Measurements from ENCODE around the gene ATP8B2.
"Not testable (repeated sequence)": the region's sequence is repeated elsewhere in the genome, so short reads cannot be mapped to it uniquely, and the experiment has no call there.

Gene ATP8B2

GRCh38 chr1:154348429-154349076, 23.2 kb downstream of the ATP8B2 start:
- no peak for DNase-seq

DNA sequence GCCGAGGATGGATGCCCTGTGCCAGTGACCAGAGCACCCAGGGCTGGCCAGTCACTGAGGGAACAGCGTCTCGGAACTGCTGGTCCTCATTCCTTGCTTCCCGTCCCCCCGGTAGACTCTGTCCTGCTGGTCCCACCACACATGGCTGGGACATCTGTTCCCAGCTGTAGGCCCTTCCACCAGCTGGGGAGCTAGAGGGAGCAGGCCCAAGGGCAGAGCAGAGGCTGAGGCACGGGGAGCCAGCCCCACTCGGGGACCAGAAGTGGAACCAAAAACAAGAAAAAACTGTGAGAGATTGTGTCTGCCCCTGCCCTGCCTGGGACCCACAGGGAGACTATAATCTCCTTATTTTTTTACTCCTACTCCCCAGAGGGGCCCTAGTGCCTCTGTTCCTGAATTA, 23.8 kb downstream of the ATP8B2 start:
- no peak for DNase-seq

DNA sequence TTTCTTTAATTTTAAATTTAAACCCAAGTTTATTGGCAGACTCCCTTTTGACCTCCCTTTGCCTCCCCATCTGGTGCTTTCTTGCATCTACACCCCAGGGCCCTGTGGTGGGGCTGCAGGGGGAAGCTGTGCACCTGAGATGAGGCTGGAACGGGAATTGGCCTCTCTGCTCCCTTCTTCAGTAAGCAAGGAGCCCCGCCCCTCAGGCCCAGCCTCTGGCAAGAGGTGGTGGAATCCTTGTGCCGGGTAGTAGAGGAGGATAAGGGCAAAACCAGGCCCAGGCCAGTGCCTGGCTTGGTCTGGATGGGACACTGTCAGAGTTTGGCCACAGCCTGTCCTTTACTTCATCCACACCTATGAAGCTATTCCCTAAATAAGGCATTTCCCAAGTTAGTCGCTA, 25.1 kb downstream of the ATP8B2 start:
- DNase-seq = no peak

- DNase-seq = no peak
These were observed 26.2 kb downstream of the ATP8B2 start for GRCh38 chr1:154351363-154352068.

GRCh38 chr1:154352245-154352580, 26.9 kb downstream of the ATP8B2 start:
- no peak for DNase-seq

DNA sequence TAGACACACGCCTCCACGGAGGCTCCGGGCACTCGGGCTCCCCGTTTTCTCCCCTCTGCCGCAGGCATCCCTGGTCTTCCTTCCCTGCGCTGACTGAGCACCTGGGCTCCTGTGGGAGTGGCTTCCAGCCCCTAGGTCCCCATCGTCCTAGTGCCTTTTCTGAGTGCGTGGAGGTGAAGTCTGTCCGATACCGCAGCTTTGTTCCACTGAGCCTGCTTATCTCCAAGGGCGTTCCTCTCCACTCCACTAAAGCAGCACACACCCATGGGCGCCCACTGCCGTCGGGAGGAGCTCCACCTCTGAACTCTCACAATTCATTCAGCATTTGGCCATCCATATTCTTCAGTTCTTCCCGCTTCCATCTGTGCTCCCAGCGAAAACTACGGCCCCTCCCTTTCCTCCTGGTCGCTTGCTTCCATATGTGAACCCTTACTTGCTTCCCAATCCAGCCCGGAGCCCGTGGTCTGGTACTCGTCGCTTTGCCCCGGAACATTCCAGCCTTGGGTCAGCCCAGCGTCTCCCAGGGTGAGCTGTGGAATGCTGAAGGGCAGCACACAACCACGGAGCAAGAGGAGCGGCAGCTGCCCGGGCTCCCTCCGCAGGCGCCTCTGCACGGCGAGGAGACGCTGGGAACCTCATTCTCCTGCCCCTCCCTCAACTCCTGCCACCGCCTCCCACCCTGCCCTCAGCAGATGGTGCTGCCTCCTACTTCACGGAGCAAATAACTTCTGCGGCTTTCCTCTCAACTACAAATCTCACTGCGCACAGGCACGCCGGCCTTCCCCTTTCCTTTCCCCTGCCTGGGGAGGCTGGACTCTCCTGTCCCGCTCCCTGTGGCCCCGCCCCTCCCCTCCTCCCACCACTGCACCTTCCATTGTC, 27.5 kb downstream of the ATP8B2 start:
- no peak for DNase-seq

DNA sequence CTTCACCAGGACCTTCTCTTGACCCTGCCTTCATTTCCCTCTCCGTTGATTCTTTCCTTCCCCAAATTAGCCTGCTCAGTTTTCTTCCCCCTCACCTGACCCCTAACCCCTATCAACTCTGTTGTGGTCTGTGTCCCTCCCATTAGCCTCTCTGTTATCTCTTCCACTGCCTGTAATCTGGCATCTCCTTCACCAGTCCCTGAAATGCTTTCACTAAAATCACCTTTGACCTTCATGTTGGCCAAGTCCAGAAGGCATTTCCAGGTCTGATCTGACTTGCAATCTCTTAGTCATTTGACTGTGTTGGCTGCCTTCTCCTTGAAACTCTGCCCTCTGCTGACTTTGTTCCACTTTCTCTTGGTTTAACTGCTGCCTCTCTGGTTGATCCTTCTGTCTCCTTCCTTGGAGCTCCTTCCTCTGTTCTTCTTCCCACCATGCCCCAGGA, 28.2 kb downstream of the ATP8B2 start:
- DNase-seq = no peak

DNA sequence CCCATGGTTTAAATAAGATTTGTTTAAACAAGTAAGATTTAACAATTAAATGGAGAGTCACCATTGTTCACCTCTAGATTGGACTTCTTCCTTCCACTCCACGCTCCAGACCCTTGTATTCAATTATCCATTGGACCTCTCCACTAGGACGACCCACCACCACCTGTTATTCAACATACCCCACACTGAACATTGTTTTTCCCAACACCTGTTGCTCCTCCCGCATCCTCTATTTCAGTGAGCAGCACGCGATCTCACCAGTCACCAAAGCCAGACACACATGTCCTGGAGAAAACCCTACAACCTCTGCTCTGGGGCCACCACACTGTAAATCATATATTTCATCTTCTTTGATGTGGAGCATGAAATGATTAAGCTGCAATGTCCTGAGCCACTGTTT, 28.6 kb downstream of the ATP8B2 start:
- DNase-seq = no peak

DNA sequence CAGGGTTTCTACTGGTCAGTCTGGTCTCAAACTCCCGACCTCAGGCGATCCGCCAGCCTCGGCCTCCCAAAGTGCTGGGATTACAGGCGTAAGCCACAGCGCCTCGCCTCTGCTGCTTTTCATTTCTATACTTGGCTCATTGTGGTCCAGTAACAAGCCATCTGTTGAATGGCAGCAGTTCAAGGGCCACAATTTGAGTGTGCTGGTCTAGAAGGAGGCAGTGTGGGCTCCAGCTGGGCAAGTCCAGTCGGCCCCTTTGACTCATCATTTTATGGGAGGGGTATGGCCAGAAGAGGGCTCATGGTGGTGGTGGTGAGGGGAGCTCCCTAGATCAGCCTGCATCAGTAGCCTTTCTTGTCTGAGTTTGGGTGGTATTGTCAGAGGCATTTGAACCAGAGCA, 33.2 kb downstream of the ATP8B2 start:
- DNase-seq = no peak

DNA sequence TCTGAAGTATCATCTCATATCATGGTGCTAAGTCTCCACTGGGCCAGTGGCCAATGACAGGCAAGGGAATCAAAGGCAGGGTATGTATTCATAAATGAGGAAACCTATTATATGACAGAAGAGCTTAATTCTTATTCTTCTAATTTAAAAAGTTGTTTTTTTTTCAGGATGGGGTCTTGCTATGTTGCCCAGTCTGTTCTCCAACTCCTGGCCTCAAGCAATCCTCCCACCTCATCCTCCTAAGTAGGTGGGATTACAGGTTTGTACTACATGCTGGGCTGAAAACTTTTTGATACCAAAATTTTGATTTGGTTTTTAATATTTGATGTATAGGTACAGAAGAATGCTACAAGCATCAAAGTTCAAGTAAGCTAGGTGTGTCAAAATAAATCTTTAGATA, 35.0 kb downstream of the ATP8B2 start:
- no peak for DNase-seq

- not testable (repeated sequence) for DNase-seq
These were observed 35.6 kb downstream of the ATP8B2 start for GRCh38 chr1:154360881-154361280.

DNA sequence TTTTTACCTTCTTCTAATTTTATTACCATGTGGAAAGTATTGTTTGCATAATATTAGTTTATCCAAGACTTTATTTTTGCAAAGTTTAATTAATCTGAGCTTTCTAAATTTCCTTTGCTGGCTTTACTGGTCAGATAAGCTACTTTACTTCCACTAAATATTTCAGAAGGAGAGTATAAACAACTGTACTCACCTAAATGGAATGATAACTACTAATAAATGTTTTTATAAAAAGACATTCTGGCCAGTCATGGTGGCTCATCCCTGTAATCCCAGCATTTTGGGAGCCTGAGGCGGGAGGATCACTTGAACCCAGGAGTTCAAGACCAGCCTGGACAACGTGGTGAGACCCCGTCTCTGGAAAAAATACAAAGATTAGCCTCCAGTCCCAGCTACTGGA, 36.0 kb downstream of the ATP8B2 start:
- DNase-seq = no peak

- no peak for DNase-seq
These were observed 46.1 kb downstream of the ATP8B2 start for GRCh38 chr1:154371436-154371835.

DNA sequence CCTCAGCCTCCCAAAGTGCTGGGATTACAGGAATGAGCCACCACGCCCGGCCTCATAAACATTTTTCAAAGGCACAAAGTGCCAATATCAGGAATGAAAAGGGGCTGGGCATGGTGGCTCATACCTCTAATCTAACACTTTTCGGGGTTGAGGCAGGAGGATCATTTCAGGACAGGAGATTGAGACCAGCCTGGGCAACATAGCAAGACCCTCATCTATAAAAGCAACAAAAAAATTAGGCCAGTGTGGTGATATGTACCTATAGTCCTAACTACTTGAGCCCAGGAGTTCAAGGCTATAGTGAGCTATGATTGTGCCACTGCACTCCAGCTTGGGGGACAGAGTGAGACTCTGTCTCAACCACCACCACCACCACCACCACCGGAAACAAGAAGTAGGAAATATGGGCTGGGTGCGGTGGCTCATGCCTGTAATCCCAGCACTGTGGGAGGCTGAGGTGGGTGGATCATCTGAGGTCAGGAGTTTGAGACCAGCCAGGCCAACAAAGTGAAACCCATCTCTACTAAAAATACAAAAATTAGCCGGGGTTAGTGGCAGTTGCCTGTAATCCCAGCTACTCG, 48.5 kb downstream of the ATP8B2 start:
- not testable (repeated sequence) for DNase-seq

DNA sequence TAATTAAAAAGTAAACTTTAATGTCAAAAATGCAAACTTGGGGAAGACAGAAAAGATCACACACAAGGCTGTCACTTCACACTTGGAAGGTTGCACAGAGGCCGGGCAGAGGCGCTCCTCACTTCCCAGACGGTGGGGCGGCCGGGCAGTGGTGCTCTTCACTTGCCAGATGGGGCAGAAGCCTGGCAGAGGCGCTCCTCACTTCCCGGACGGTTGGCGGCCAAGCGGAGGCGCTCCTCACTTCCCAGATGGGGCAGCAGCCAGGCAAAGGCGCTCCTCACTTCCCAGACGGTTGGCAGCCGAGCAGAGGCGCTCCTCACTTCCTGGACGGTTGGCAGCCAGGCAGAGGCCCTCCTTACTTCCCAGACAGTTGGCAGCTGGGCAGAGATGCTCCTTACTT, 54.0 kb downstream of the ATP8B2 start:
- DNase-seq = no peak

DNA sequence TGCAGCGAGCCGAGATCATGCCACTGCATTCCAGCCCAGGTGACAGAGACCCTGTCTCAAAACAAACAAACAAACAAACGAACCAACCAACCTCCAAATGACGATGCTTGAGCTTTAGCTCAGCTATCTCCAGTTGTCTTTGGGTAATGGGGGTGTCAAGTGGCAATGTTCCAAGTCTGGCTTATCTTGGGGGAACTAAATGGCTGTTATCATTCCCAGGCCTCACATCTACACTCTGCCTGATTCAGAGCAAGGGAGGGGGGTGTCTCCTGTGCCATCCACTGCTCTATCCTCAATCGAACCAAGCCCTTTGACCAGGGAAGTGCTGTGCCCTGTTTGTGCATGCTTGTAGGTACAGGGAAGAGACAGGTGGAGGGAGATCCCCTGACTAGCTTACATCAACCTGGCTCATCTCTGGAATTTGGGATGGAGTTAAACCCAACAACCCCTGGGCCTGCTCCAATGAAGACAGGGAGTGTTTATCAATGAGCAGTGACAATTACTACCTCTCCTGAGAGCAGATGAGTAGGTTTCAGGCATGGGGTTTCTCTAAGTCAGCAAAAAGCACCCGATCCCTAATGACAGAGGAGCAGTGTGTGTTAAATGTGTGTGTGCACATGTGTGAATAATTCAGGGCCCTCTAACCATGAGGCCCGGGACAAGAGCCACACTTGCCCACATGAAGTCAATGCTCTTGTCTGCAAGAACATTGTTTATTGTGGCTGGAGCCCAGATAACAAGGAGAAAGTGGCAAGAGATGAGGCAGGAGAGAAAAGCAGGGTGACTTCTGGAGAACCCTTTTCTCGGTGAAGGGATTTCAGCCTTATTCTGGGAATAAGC, 59.5 kb downstream of the ATP8B2 start:
- DNase-seq = no peak

GRCh38 chr1:154386643-154387352, 61.5 kb downstream of the ATP8B2 start:
- no peak for DNase-seq

DNA sequence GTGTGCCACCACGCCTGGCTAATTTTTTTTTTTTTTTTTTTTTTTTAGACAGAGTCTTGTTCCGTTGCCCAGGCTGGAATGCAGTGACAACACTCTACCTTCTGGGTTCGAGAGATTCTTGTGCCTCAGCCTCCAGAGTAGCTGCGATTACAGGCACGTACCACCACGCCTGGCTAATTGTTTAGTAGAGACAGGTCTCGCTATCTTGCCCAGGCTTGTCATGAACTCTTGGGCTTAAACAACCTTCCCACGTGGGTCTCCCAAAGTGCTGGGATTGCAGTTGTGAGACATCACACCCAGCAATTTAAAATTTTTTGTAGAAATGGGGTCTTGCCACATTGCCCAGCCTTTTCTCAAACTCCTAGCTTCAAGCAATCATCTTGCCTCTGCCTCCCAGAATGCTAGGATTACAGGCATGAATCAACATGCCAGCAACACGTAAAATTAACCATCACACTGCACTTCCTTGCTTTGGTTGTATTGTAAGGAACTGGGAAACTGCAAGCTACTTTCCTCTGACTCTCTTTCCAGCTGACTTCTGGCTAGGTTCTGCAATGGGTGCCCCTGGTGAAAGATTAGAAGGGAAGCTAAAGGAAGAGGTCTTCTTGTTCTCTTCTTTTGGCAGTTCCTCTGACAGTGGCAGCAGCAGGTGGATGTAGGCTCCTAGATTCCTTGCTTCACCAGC, 65.9 kb downstream of the ATP8B2 start:
- no peak for DNase-seq

GRCh38 chr1:154398141-154398540, 72.8 kb downstream of the ATP8B2 start:
- no peak for DNase-seq

GRCh38 chr1:154398678-154399077, 73.4 kb downstream of the ATP8B2 start:
- DNase-seq = no peak

GRCh38 chr1:154400381-154400801, 75.1 kb downstream of the ATP8B2 start:
- DNase-seq = no peak

Measured in NCI-H1417 treated with DMSO at 0.1 percent for 48 hours (cell line).